HG03439 (cell line): ENCODE data around the gene ACTL6B.

Source experiments
- ATAC-seq: cut with Tn5 transposase; IDR thresholded peaks from one replicate; pipeline ENCODE4 v1.9.1; 2021; ENCODE audit warnings: mild to moderate bottlenecking, moderate library complexity; ENCODE audit not compliant: unreplicated experiment

The ACTL6B gene

DNA sequence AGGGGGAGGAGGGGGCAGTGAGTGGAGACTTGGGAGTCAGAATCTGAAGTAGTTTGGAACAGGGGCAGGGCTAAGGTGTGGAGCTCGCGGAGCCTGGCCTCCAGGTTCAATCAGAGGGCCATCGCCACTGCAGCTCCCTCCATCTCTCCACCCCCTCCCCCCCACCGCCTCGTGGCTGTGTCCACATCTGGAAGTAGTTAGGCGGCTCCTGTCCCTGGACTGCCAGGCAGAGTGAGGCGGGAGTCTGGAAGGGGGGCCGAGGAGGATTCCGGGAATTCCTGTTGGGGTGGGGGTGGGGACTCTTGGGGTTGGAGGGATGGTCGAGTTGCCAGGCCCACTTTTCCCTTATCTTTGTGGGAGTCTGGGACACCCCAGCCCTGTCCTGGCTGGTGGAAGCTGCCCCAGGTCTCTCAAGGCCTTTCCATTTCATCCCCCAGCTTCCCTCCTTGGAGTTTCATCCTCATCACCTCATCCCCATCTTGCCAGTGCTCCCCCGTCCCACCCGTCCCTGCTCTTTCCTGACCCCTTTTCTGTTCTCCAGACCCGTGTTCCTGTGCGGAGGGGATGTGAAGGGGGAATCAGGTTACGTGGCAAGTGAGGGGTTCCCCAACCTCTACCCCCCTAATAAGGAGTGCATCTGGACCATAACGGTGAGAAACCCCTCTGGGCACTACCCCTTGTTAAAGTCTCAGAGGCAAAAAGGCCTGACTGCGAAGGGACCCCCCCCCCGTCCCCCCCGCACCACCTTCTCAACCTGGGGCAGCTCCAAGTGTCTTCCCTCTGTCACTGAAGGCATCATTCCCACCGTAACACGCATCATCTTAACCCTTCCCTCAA lies 53.1 kb downstream of the ACTL6B start:
- ATAC-seq = no peak

DNA sequence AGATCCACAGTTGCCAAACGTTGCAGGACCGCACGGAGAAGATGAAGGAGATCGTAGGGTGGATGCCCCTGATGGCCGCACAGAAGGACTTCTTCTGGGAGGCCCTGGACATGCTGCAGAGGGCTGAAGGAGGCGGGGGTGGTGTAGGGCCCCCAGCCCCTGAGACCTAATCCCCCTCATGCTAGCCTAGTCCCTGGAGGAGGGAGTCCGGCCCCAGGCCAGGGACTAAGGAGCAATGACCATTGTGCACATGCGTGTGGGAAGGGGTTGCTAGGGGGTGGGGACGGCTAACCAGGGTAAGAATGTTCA lies 55.6 kb downstream of the ACTL6B start:
- ATAC-seq = no peak

DNA sequence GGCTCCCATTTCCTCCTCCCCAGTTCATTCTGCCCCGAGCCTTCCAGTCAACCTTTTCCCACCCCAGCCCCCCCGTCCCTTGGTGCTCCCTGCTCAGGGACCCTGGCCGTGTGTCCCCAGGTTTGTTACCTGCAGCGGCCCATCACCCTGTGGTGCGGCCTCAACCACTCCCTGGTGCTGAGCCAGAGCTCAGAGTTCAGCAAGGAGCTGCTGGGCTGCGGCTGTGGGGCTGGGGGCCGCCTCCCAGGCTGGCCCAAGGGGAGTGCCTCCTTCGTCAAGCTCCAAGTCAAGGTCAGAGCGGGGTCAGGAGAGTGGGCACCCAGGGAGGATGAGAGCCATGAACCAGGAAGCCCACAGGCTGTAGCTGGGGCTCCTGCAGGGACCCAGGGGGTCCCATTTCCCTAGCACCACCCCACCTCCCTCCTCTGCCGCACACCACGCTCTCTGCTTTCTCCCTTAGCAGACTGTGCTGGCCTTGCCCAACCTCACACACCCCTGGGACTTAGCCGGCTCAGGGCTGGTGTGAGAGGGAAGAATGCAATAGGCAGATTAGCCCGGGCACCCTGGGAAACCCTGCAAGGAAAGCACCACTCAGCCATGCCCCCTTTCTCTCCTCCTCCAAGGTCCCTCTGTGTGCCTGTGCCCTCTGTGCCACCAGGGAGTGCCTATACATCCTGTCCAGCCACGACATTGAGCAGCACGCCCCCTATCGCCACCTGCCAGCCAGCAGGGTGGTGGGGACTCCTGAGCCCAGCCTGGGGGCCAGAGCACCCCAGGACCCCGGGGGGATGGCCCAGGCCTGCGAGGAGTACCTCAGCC lies 56.1 kb downstream of the ACTL6B start:
- no peak for ATAC-seq

DNA sequence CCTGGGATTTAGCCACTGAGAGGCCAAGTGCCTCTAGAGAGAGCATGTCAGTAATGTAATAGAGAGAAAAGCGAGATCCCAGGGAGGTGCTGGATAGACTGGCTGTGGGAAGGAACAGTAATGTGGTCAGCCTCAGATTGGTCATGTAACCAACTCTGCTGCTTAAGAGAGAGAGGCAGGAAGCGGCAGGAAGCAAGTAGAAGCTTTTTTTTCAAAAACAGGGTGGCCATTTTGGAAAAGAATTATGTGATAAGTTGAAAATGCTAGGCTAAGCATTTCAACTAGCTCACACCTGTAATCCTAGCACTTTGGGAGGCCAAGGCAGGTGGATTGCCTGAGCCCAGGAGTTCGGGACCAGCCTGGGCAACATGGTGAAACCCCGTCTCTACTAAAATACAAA lies 57.8 kb downstream of the ACTL6B start:
- ATAC-seq = no peak

DNA sequence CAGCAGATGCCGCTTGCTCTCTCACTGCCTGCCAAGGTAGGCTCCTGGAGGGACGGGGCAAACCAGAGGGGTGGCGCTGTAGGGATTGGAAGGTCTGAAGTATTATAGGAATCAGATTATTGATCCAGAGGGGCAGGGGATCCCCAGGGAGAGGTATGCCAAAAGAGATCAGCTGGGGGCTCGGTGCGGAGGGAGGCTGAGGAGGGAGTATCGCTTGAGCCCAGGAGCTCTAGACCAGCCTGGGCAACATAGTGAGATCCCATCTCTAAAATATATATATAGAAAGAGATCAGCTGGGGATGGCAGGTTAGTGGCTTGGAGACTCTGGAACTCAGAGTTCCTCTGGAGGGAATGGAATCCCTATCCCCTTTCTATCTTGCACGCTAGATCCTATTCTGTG lies 61.1 kb downstream of the ACTL6B start:
- ATAC-seq = no peak
